Upper lobe of left lung (tissue), 6 donors: Measurements from ENCODE around the gene HS3ST6. TPM values are rescaled to one million over a fixed set of nuclear protein-coding genes. Genes with fewer than 3 reads are reported as not detected.

Experiments used
- ATAC-seq, 2 donors: fragments of 200-7000 bp; cut with Tn5 transposase; one replicate each; pipeline ENCODE4 v1.9.1; 2022; ENCODE audit warnings: mild to moderate bottlenecking in 2 of 2, moderate library complexity in 2 of 2; ENCODE audit not compliant: low FRiP score in 2 of 2
- DNase-seq, 2 donors: peaks; one replicate each; pipeline ENCODE4 v3.0.0-alpha.2; 2019 to 2020
- H3K27ac ChIP-seq, 4 donors: fragments of 200-600 bp; sonication (generic); one replicate each; pipeline ENCODE4 v1.5.1; 2016 to 2019
- H3K27me3 ChIP-seq, 4 donors: fragments of 200-600 bp; sonication (generic); one replicate each; pipeline ENCODE4 v1.5.1; 2017 to 2019
- H3K36me3 ChIP-seq, 4 donors: fragments of 200-600 bp; sonication (generic); one replicate each; pipeline ENCODE4 v1.5.1; 2016 to 2019
- H3K4me1 ChIP-seq, 4 donors: fragments of 200-600 bp; sonication (generic); one replicate each; pipeline ENCODE4 v1.5.1; 2018 to 2019
- H3K4me3 ChIP-seq, 4 donors: fragments of 200-600 bp; sonication (generic); one replicate each; pipeline ENCODE4 v1.5.1; 2017 to 2019; ENCODE audit warnings: mild to moderate bottlenecking in 2 of 4, moderate library complexity in 1 of 4
- H3K9me3 ChIP-seq, 4 donors: fragments of 200-600 bp; sonication (generic); one replicate each; pipeline ENCODE4 v1.5.1; 2018 to 2019
- EP300 ChIP-seq, 4 donors: sonication (generic); formaldehyde crosslinking; IDR thresholded peaks; one replicate each; pipeline ENCODE4 v1.5.1; 2017; ENCODE audit warnings: antibody characterized with exemption in 4 of 4, control low read depth in 2 of 4
- POLR2A ChIP-seq, 4 donors: fragments of 450-650 bp; IDR thresholded peaks; one replicate each; pipeline ENCODE4 v1.5.1; 2016 to 2017; ENCODE audit warnings: antibody characterized with exemption in 4 of 4, mild to moderate bottlenecking in 2 of 4
- POLR2AphosphoS5 ChIP-seq, 2 donors: sonication (generic); formaldehyde crosslinking; IDR thresholded peaks; one replicate each; pipeline ENCODE4 v1.5.1; 2017; ENCODE audit warnings: antibody characterized with exemption in 2 of 2
- WGBS, 2 donors: methylation state at CpG; one replicate each; pipeline ENCODE4 v1.1.5; 2017 to 2018; 5-methylcytosine and 5-hydroxymethylcytosine counted together
- total RNA-seq, 6 donors: library from RNA; depleted of rRNA in 4 of 6; stranded (reverse); fragments of >200 nt in 4 of 6; gene quantifications; one replicate each; pipeline versions ENCODE4 v1.1.0 to v1.2.1, GENCODE V29; 2016 to 2021
- TF ChIP-seq, protein P1 (sequence below), 6 experiments: fragments of 450-650 bp in 4 of 6; fragments of 200-600 bp in 2 of 6; sonication (generic) in 2 of 6; IDR thresholded peaks; one replicate each; pipeline ENCODE4 v1.5.1; 2016 to 2019; ENCODE audit warnings: antibody characterized with exemption in 6 of 6
- donor health status: DM: no; HTN: no; CAD: no; lungs with moderate emphysema.
- donor health status: DM: no; HTN: yes; CAD: no; lungs with severe emphysema.

Gene HS3ST6
- total RNA-seq, 6 donors from 2014 or later = 0.44 to 4.0 (median 0.95) TPM; not detected in 2

- no peak for ATAC-seq
- H3K27ac ChIP-seq = no peak overlapping the region
- no peaks in the 10 kb centered on the region for H3K27me3 ChIP-seq
- TF ChIP-seq, protein P1, sequence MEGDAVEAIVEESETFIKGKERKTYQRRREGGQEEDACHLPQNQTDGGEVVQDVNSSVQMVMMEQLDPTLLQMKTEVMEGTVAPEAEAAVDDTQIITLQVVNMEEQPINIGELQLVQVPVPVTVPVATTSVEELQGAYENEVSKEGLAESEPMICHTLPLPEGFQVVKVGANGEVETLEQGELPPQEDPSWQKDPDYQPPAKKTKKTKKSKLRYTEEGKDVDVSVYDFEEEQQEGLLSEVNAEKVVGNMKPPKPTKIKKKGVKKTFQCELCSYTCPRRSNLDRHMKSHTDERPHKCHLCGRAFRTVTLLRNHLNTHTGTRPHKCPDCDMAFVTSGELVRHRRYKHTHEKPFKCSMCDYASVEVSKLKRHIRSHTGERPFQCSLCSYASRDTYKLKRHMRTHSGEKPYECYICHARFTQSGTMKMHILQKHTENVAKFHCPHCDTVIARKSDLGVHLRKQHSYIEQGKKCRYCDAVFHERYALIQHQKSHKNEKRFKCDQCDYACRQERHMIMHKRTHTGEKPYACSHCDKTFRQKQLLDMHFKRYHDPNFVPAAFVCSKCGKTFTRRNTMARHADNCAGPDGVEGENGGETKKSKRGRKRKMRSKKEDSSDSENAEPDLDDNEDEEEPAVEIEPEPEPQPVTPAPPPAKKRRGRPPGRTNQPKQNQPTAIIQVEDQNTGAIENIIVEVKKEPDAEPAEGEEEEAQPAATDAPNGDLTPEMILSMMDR (IDR thresholded peaks at IDR 0.05) = no peak
- 91 to 100% methylated on average over 1 to 5 of the region's 5 CpGs for WGBS, 2 donors
- no peaks in the 10 kb centered on the region for H3K9me3 ChIP-seq
- H3K4me3 ChIP-seq = no peak overlapping the region
- no peak for DNase-seq
- H3K36me3 ChIP-seq = no peaks in the 10 kb centered on the region
- H3K4me1 ChIP-seq = peaks cover 0 to 14% (median 7%) of the 10 kb centered on the region in 4 donors
Observed at GRCh38 chr16:1906846-1907165, 11.4 kb downstream of the HS3ST6 start.

DNA sequence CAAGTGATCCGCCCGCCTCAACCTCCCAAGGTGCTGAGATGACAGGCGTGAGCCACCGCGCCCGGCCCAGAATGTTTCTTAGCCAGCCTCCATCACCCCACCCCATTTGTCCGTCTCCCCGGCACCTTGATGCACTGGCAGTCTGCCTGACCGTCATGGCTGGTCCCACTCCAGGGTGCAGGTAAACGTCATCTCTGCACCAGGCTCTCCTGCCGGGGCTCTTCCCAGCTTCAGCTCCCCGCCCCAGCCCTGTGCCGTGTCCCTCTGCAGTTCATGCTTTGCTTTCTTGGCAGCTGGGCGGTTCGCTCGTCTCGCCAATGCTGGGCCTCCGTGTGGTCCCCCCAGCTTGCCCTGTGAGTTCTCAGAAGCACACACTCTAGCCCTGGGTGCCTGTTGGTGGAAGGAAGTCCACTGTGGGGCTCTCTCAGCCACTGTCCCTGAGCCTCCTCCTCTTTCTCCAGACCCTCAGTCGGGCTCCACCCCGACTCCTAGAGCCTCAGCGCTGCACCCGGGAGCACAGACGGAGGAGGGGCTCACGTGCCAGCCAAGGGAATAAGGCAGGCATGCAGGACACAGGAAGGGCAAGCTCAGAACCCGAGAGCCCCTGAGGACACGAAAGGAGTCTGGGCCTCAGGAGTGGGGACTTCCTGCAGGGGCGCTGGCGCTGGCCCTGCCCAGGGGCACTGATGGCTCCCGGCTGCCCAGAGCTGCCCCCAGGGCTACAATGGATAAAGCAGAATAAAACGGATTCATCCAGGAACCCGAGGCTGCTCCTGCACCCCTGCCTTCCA is 12.0 kb downstream of the HS3ST6 start:
- no peak for ATAC-seq
- WGBS, 2 donors = 53 to 69% methylated on average over 18 to 30 of the region's 31 CpGs
- TF ChIP-seq EP300 (IDR thresholded peaks at IDR 0.05) = no peak
- no peak for TF ChIP-seq POLR2A (IDR thresholded peaks at IDR 0.05)
- TF ChIP-seq, protein P1 (IDR thresholded peaks at IDR 0.05) = no peak
- TF ChIP-seq POLR2AphosphoS5 (IDR thresholded peaks at IDR 0.05) = no peak
- no peaks in the 10 kb centered on the region for H3K9me3 ChIP-seq
- H3K36me3 ChIP-seq = no peaks in the 10 kb centered on the region
- DNase-seq = no peak
- no peak overlapping the region for H3K4me3 ChIP-seq
- no peak overlapping the region for H3K27ac ChIP-seq
- peaks cover 0 to 14% (median 7%) of the 10 kb centered on the region in 4 donors for H3K4me1 ChIP-seq
- no peaks in the 10 kb centered on the region for H3K27me3 ChIP-seq

- Histone ChIP-seq H3K4me1 (peaks cover 0 to 21% (median 9%) of the 10 kb centered on the region in 4 donors), H3K9me3 (no peaks in the 10 kb centered on the region), H3K36me3 (no peaks in the 10 kb centered on the region), H3K27me3 (no peaks in the 10 kb centered on the region), H3K27ac (peak overlapping the region in 2 of 4 donors; percentile 58 to 83), H3K4me3 (peak overlapping the region in 1 of 4 donors; percentile 20)
- peak in 1 of 4 donors; percentile 6 for TF ChIP-seq EP300 (IDR thresholded peaks at IDR 0.05)
- TF ChIP-seq, protein P1 (IDR thresholded peaks at IDR 0.05) = no peak
- TF ChIP-seq POLR2A (IDR thresholded peaks at IDR 0.05) = peak in 2 of 4 donors; percentile 48 to 82
- peak in 1 of 2 donors; percentile 65 for TF ChIP-seq POLR2AphosphoS5 (IDR thresholded peaks at IDR 0.05)
- peak; percentile 71 to 85 for DNase-seq
- WGBS, 2 donors = 45 to 71% methylated on average over 9 to 22 of the region's 22 CpGs
- peak in 1 of 2 donors; percentile 86 for ATAC-seq
Observed at GRCh38 chr16:1903845-1904840, 14.1 kb downstream of the HS3ST6 start.

GRCh38 chr16:1903220-1903574 is 15.0 kb downstream of the HS3ST6 start:
- no peaks in the 10 kb centered on the region for H3K9me3 ChIP-seq
- TF ChIP-seq POLR2A (IDR thresholded peaks at IDR 0.05) = no peak
- peaks cover 0 to 21% (median 9%) of the 10 kb centered on the region in 4 donors for H3K4me1 ChIP-seq
- no peaks in the 10 kb centered on the region for H3K27me3 ChIP-seq
- no peak overlapping the region for H3K4me3 ChIP-seq
- no peak for DNase-seq
- no peak for ATAC-seq
- WGBS, 2 donors = 57 to 63% methylated on average over 13 of the region's 13 CpGs
- H3K36me3 ChIP-seq = no peaks in the 10 kb centered on the region
- H3K27ac ChIP-seq = no peak overlapping the region

- Histone ChIP-seq H3K4me1 (peaks cover 0 to 21% (median 9%) of the 10 kb centered on the region in 4 donors), H3K27me3 (no peaks in the 10 kb centered on the region), H3K4me3 (no peak overlapping the region), H3K27ac (no peak overlapping the region), H3K9me3 (no peaks in the 10 kb centered on the region), H3K36me3 (no peaks in the 10 kb centered on the region)
- TF ChIP-seq EP300 (IDR thresholded peaks at IDR 0.05) (no peak), POLR2AphosphoS5 (IDR thresholded peaks at IDR 0.05) (no peak), POLR2A (IDR thresholded peaks at IDR 0.05) (no peak)
- TF ChIP-seq, protein P1 (IDR thresholded peaks at IDR 0.05) = no peak
- WGBS, 2 donors = 80 to 89% methylated on average over 14 to 19 of the region's 20 CpGs
- ATAC-seq (no peak), DNase-seq (no peak)
Observed at GRCh38 chr16:1902547-1903219, 15.5 kb downstream of the HS3ST6 start.
